LNCAP (cell line): Measurements from ENCODE around the gene KBTBD12.

ENCODE experiments used
- CTCF ChIP-seq: fragments of 450-650 bp; IDR thresholded peaks from 2 replicates; pipeline ENCODE4 v1.5.1; 2017; ENCODE audit warnings: mild to moderate bottlenecking

KBTBD12 gene

GRCh38 chr3:127927829-127928604, 13.0 kb downstream of the KBTBD12 start:
- TF ChIP-seq CTCF = no peak

GRCh38 chr3:127929818-127930413, 14.9 kb downstream of the KBTBD12 start:
- TF ChIP-seq CTCF = no peak

- no peak for TF ChIP-seq CTCF
Measured at GRCh38 chr3:127933396-127933795, 18.4 kb downstream of the KBTBD12 start.

- no peak for TF ChIP-seq CTCF
Measured at GRCh38 chr3:127938800-127939199, 23.8 kb downstream of the KBTBD12 start.

GRCh38 chr3:127940116-127940515, 25.1 kb downstream of the KBTBD12 start:
- TF ChIP-seq CTCF = no peak

GRCh38 chr3:127942613-127943012, 27.6 kb downstream of the KBTBD12 start:
- no peak for TF ChIP-seq CTCF

GRCh38 chr3:127948211-127948610, 33.2 kb downstream of the KBTBD12 start:
- TF ChIP-seq CTCF = no peak
